PC-9 (cell line): ENCODE results near the gene MAPKAPK2. TPM values are rescaled to one million over a fixed set of nuclear protein-coding genes. Genes with fewer than 3 reads are reported as not detected.

Experiments used
- BruUV-seq: library from RNA; stranded (reverse); fragments of 400-500 nt; replicated peaks from 2 replicates; lab custom pipeline; 2021; lab: Mats Ljungman, UMichigan
- CTCF ChIA-PET: fragments of 300-600 bp; sonication (Branson Sonifier 250); formaldehyde crosslinking; loops from one replicate; lab custom pipeline; 2022; ENCODE audit warnings: antibody characterized with exemption; lab: Charles Lee
- POLR2A ChIA-PET: fragments of 300-600 bp; sonication (Branson Sonifier 250); formaldehyde crosslinking; loops from one replicate; lab custom pipeline; 2022; ENCODE audit warnings: antibody characterized with exemption; ENCODE audit not compliant: unreplicated experiment; lab: Charles Lee
- DNase-seq, 2 experiments: peaks; one replicate each; pipeline versions ENCODE4 v3.0.0 to v3.0.0-alpha.2; 2015 to 2022; ENCODE audit warnings: mixed read lengths in 1 of 2
- H2AFZ ChIP-seq: fragments of 200-600 bp; sonication (generic); 2 replicates; pipeline ENCODE4 v1.8.1; 2017; ENCODE audit warnings: antibody characterized with exemption
- H3F3A ChIP-seq: fragments of 200-600 bp; sonication (generic); 2 replicates; pipeline ENCODE4 v1.8.1; 2017; ENCODE audit warnings: antibody characterized with exemption, mild to moderate bottlenecking, low read depth; ENCODE audit not compliant: insufficient read depth
- H3K27ac ChIP-seq: fragments of 200-600 bp; sonication (generic); 2 replicates; pipeline ENCODE4 v1.6.1; 2016; ENCODE audit warnings: mixed run types
- H3K27me3 ChIP-seq: fragments of 200-600 bp; sonication (generic); 2 replicates; pipeline ENCODE4 v1.6.1; 2016; ENCODE audit warnings: low read depth, mixed run types; ENCODE audit not compliant: insufficient read depth
- H3K36me3 ChIP-seq: fragments of 200-600 bp; sonication (generic); 2 replicates; pipeline ENCODE4 v1.6.1; 2016; ENCODE audit warnings: low read depth, mixed run types
- H3K4me1 ChIP-seq: fragments of 200-600 bp; sonication (generic); replicated peaks from 2 replicates; pipeline ENCODE4 v1.6.1; 2016; ENCODE audit warnings: mixed run types; ENCODE audit not compliant: insufficient read depth
- H3K4me2 ChIP-seq: fragments of 200-600 bp; sonication (generic); 2 replicates; pipeline ENCODE4 v1.6.1; 2017; ENCODE audit warnings: mixed run types
- H3K4me3 ChIP-seq: fragments of 200-600 bp; sonication (generic); 2 replicates; pipeline ENCODE4 v1.6.1; 2016; ENCODE audit warnings: mixed run types
- H3K79me2 ChIP-seq: fragments of 200-600 bp; sonication (generic); 2 replicates; pipeline ENCODE4 v1.6.1; 2017; ENCODE audit warnings: low read depth, mixed run types
- H3K9me2 ChIP-seq: fragments of 200-600 bp; sonication (generic); 2 replicates; pipeline ENCODE4 v1.8.1; 2017; ENCODE audit warnings: mild to moderate bottlenecking; ENCODE audit not compliant: insufficient read depth
- H3K9me3 ChIP-seq: fragments of 200-600 bp; sonication (generic); 2 replicates; pipeline ENCODE4 v1.8.1; 2016; ENCODE audit warnings: low read depth; ENCODE audit not compliant: insufficient read depth
- H4K20me1 ChIP-seq: fragments of 200-600 bp; sonication (generic); 2 replicates; pipeline ENCODE4 v1.8.1; 2017; ENCODE audit not compliant: insufficient read depth
- EZH2 ChIP-seq: fragments of 200-600 bp; sonication (generic); IDR thresholded peaks from 2 replicates; pipeline ENCODE4 v1.8.0; 2017; ENCODE audit warnings: antibody characterized with exemption, low read depth
- intact Hi-C: fragments of 100-400 bp; cut with micrococcal nuclease; formaldehyde crosslinking; loops from one replicate; pipeline ENCODE4 v1.10.0; 2022; ENCODE audit not compliant: unreplicated experiment
- total RNA-seq: library from RNA; stranded (reverse); gene quantifications from 2 replicates; pipeline ENCODE4 v1.2.3, GENCODE V29; 2021
- TF ChIP-seq, protein P1 (sequence below): fragments of 200-600 bp; sonication (generic); conservative IDR thresholded peaks from 2 replicates; pipeline ENCODE4 v1.6.1; 2017; ENCODE audit warnings: mixed run types, antibody characterized with exemption, mild to moderate bottlenecking, moderate library complexity

MAPKAPK2 gene
- total RNA-seq, 1 experiment from 2014 or later = 62.6 TPM

DNA sequence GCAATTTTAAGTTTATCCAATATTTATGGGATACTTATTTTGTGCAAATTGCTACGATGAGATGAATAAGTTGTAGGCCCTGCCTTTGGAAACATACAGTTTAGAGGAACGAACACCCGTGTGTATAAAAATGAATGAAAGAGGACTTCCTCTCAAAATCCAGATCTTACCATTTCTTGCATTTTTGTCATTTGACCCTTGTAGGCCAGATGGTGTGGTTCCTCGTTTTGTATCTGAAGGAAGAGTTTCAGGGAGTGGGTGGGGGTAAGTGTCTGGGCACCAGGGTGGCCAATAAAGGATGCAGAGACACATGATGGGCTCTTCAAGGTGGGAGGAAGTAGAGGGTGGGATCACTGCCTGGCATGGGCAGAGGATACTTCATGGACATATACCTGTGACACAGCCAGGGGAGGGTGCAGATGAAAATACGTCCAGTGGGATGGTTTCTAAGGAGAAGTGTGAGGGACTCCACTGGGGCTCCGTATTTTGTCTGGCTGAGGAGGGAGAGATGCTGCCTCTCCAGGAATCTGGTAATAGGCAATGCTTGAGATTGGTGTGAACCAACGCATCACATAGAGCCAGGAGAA, 14.4 kb downstream of the MAPKAPK2 start:
- no TSS peak for BruUV-seq
- no peak overlapping the region for H3K4me3 ChIP-seq
- 0 out of 2 replicates have a peak, but pooled peaks cover 3% of the 10 kb centered on the region for H3K4me1 ChIP-seq
- H2AFZ ChIP-seq = no peak overlapping the region
- no peaks in the 10 kb centered on the region for H3F3A ChIP-seq
- no peak for DNase-seq
- intact Hi-C loops = no loop called here
- H4K20me1 ChIP-seq = peaks cover 58% of the 10 kb centered on the region
- peaks cover 79% of the 10 kb centered on the region for H3K79me2 ChIP-seq
- no peaks in the 10 kb centered on the region for H3K9me3 ChIP-seq
- ChIA-PET POLR2A (no interaction called here), CTCF (interaction anchor here (1.0 kb wide), 1 partner anchor 28 kb away, joined by 7 read pairs; no protein-coding TSS in a partner anchor)
- no peak overlapping the region for H3K27ac ChIP-seq
- no peak for TF ChIP-seq EZH2
- TF ChIP-seq, protein P1, sequence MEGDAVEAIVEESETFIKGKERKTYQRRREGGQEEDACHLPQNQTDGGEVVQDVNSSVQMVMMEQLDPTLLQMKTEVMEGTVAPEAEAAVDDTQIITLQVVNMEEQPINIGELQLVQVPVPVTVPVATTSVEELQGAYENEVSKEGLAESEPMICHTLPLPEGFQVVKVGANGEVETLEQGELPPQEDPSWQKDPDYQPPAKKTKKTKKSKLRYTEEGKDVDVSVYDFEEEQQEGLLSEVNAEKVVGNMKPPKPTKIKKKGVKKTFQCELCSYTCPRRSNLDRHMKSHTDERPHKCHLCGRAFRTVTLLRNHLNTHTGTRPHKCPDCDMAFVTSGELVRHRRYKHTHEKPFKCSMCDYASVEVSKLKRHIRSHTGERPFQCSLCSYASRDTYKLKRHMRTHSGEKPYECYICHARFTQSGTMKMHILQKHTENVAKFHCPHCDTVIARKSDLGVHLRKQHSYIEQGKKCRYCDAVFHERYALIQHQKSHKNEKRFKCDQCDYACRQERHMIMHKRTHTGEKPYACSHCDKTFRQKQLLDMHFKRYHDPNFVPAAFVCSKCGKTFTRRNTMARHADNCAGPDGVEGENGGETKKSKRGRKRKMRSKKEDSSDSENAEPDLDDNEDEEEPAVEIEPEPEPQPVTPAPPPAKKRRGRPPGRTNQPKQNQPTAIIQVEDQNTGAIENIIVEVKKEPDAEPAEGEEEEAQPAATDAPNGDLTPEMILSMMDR = no peak
- H3K27me3 ChIP-seq = no peaks in the 10 kb centered on the region
- no peak overlapping the region for H3K4me2 ChIP-seq
- H3K36me3 ChIP-seq = no peaks in the 10 kb centered on the region
- no peaks in the 10 kb centered on the region for H3K9me2 ChIP-seq

DNA sequence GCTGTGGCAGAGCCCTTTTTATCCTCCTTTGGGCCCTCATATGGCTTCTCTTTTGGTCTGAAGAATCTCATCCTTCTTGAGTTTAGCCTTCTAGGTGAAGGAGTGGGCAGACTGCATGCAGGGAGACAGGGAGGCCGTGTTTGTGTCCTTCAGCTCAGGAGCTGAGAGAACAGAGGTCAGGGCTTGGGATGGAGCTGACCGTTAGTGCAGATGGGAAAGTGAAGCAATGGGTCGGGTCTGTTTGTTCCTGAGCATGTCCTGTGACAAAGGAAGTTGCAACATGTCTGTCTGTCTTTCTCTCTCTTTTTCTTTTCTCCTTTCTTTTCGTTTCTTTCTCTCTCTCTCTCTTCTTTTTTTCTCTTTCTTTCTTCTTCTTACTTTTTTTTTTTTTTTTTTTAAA, 14.9 kb downstream of the MAPKAPK2 start:
- H3K27me3 ChIP-seq = no peaks in the 10 kb centered on the region
- BruUV-seq = no TSS peak
- CTCF ChIA-PET = no interaction called here
- H3K9me3 ChIP-seq = no peaks in the 10 kb centered on the region
- H3K9me2 ChIP-seq = no peaks in the 10 kb centered on the region
- TF ChIP-seq EZH2 = no peak
- TF ChIP-seq, protein P1 = no peak
- H3K4me1 ChIP-seq = no peaks in the 10 kb centered on the region
- H3K36me3 ChIP-seq = no peaks in the 10 kb centered on the region
- no peak for DNase-seq
- no peak overlapping the region for H3K27ac ChIP-seq
- H3F3A ChIP-seq = no peaks in the 10 kb centered on the region
- no peak overlapping the region for H3K4me2 ChIP-seq
- H3K79me2 ChIP-seq = peaks cover 79% of the 10 kb centered on the region
- no peak overlapping the region for H3K4me3 ChIP-seq
- no peak overlapping the region for H2AFZ ChIP-seq
- intact Hi-C loops = no loop called here
- POLR2A ChIA-PET = no interaction called here
- peaks cover 59% of the 10 kb centered on the region for H4K20me1 ChIP-seq

DNA sequence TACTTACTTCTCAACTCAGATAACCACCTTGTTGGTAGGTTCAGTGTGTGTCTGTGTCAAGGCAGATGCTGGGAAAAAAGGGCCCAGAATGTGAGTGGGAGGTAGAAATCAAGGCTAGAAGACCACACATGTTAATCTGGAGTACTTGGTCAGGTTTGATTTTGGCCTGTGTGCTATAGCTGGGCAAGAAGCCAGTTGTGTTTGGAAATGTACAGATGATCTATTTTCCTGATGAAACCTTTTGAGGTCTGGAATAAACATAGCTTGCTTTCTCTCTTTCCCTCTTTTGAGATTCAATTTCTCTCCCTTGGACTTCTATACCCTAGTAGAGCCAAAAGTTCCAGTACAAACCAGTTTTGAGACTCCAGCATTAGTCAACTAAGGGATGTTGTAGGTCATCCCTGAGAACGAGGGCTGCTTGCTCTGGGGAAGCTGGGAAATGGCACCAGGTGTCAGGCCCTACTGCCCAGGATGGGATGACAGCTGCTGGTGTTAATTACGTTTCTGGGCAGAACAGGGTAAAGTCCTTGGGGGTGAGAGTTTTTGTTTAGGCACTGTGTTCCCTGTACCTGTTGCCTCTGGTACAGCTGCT, 15.8 kb downstream of the MAPKAPK2 start:
- BruUV-seq = no TSS peak
- TF ChIP-seq, protein P1 = no peak
- TF ChIP-seq EZH2 = no peak
- H3K4me3 ChIP-seq = no peak overlapping the region
- CTCF ChIA-PET = no interaction called here
- H3K4me2 ChIP-seq = no peak overlapping the region
- no peaks in the 10 kb centered on the region for H3K9me2 ChIP-seq
- no peaks in the 10 kb centered on the region for H3K36me3 ChIP-seq
- no peaks in the 10 kb centered on the region for H3F3A ChIP-seq
- peaks cover 84% of the 10 kb centered on the region for H3K79me2 ChIP-seq
- no peaks in the 10 kb centered on the region for H3K9me3 ChIP-seq
- H3K27me3 ChIP-seq = no peaks in the 10 kb centered on the region
- H3K4me1 ChIP-seq = no peaks in the 10 kb centered on the region
- DNase-seq = no peak
- H4K20me1 ChIP-seq = peaks cover 58% of the 10 kb centered on the region
- POLR2A ChIA-PET = interaction anchor here (0.7 kb wide), 1 partner anchor 9 kb away, joined by 3 read pairs; no protein-coding TSS in a partner anchor
- no peak overlapping the region for H3K27ac ChIP-seq
- intact Hi-C loops = no loop called here
- H2AFZ ChIP-seq = no peak overlapping the region
